ENCODE measurements around the gene SLC49A4.

The SLC49A4 gene

GRCh38 chr3:122880173-122880572 is 85.3 kb downstream of the SLC49A4 start:
- POLR2A ChIA-PET, result no interaction called here
- CTCF ChIA-PET, result interaction anchor here (1.1 kb wide), 1 partner anchor 9 kb away, joined by 6 read pairs; no protein-coding TSS in a partner anchor
- no peak for TF ChIP-seq ZNF26 (tag by site-specific recombination; IDR thresholded peaks at IDR 0.05)
- no peak for TF ChIP-seq ZNF776 (tag by site-specific recombination; IDR thresholded peaks at IDR 0.05; ENCODE audit: borderline replicate concordance)
- no peak for TF ChIP-seq ZFP41 (tag by site-specific recombination; IDR thresholded peaks at IDR 0.05; ENCODE audit: borderline replicate concordance)
- TF ChIP-seq ZBTB8A (tag by site-specific recombination; IDR thresholded peaks at IDR 0.05), result no peak
- no peak for TF ChIP-seq ZXDB (tag by site-specific recombination; IDR thresholded peaks at IDR 0.05)
- no peak for TF ChIP-seq ZNF211 (tag by site-specific recombination; IDR thresholded peaks at IDR 0.05; ENCODE audit: low read depth)
- no peak for TF ChIP-seq ZBTB20 (tag by site-specific recombination; IDR thresholded peaks at IDR 0.05)
- TF ChIP-seq ZNF585B (tag by site-specific recombination; IDR thresholded peaks at IDR 0.05), result no peak
- TF ChIP-seq SCRT1 (tag by site-specific recombination; IDR thresholded peaks at IDR 0.05; ENCODE audit: borderline replicate concordance), result no peak
- TF ChIP-seq PRDM6 (tag by site-specific recombination; IDR thresholded peaks at IDR 0.05), result no peak
- TF ChIP-seq ZNF138 (tag by site-specific recombination; IDR thresholded peaks at IDR 0.05; ENCODE audit: borderline replicate concordance), result no peak
- TF ChIP-seq GLI4 (tag by site-specific recombination; IDR thresholded peaks at IDR 0.05), result no peak
- no peak for TF ChIP-seq ZBTB49 (tag by site-specific recombination; IDR thresholded peaks at IDR 0.05; ENCODE audit: low read depth)
- TF ChIP-seq ZNF140 (tag by site-specific recombination; IDR thresholded peaks at IDR 0.05), result no peak
- TF ChIP-seq ZNF202 (tag by site-specific recombination; IDR thresholded peaks at IDR 0.05; ENCODE audit: borderline replicate concordance), result no peak
- TF ChIP-seq GLIS1 (tag by site-specific recombination; IDR thresholded peaks at IDR 0.05), result no peak
- TF ChIP-seq BCL6B (tag by site-specific recombination; IDR thresholded peaks at IDR 0.05), result no peak
- no peak for TF ChIP-seq ZNF830 (tag by site-specific recombination; IDR thresholded peaks at IDR 0.05; ENCODE audit: low read depth)
- no peak for TF ChIP-seq ZNF701 (tag by site-specific recombination; IDR thresholded peaks at IDR 0.05)

GRCh38 chr3:122880624-122881023 is 85.8 kb downstream of the SLC49A4 start:
- Histone ChIP-seq H3K36me3 (ENCODE audit: control insufficient read depth in 2 of 2, insufficient read depth in 1 of 2, low read length in 2 of 2) (peaks cover 0 to 5% of the 10 kb centered on the region in 2 experiments; a peak in 1 of 3 replicates), H3K27ac (ENCODE audit: extremely low read depth, low read depth, low read length) (no peak overlapping the region), H3K4me3 (ENCODE audit: low read depth, low read length) (no peak overlapping the region), H3K4me1 (ENCODE audit: control insufficient read depth, insufficient read depth, low read length) (no peaks in the 10 kb centered on the region), H3K9me3 (ENCODE audit: control insufficient read depth, insufficient read depth, low read depth, low read length) (no peaks in the 10 kb centered on the region)
- ChIA-PET POLR2A (no interaction called here), CTCF (interaction anchor here (1.1 kb wide), 1 partner anchor 9 kb away, joined by 6 read pairs; no protein-coding TSS in a partner anchor)
- TF ChIP-seq ZNF660 (tag by site-specific recombination; IDR thresholded peaks at IDR 0.05), result no peak
- no peak for TF ChIP-seq KLF17 (tag by site-specific recombination; IDR thresholded peaks at IDR 0.05)
- TF ChIP-seq ZNF521 (tag by site-specific recombination; IDR thresholded peaks at IDR 0.05), result no peak
- TF ChIP-seq ZNF776 (tag by site-specific recombination; IDR thresholded peaks at IDR 0.05; ENCODE audit: borderline replicate concordance), result no peak
- no peak for TF ChIP-seq ZNF529 (tag by site-specific recombination; IDR thresholded peaks at IDR 0.05; ENCODE audit: insufficient replicate concordance)
- TF ChIP-seq ZNF768 (tag by site-specific recombination; IDR thresholded peaks at IDR 0.05), result no peak
- TF ChIP-seq ZNF548 (tag by site-specific recombination; IDR thresholded peaks at IDR 0.05), result no peak
- no peak for TF ChIP-seq ZNF202 (tag by site-specific recombination; IDR thresholded peaks at IDR 0.05; ENCODE audit: borderline replicate concordance)
- TF ChIP-seq KLF10 (tag by site-specific recombination; IDR thresholded peaks at IDR 0.05), result no peak

More at GRCh38 chr3:122880173-122880572, 85.3 kb downstream of the SLC49A4 start:
- Histone ChIP-seq H3K4me1 (ENCODE audit: control insufficient read depth, insufficient read depth, low read length) (no peaks in the 10 kb centered on the region), H3K27ac (ENCODE audit: extremely low read depth, low read depth, low read length) (no peak overlapping the region), H3K36me3 (ENCODE audit: control insufficient read depth in 2 of 2, insufficient read depth in 1 of 2, low read length in 2 of 2) (peaks cover 0 to 5% of the 10 kb centered on the region in 2 experiments; a peak in 1 of 3 replicates), H3K4me3 (ENCODE audit: low read depth, low read length) (no peak overlapping the region), H3K9me3 (ENCODE audit: control insufficient read depth, insufficient read depth, low read depth, low read length) (no peaks in the 10 kb centered on the region)
